B cell (primary cell): ENCODE data around the gene CDK13.

Experiments
- EZH2 ChIP-seq: IDR thresholded peaks from 2 replicates; pipeline ENCODE4 v1.6.1; 2012; ENCODE audit warnings: borderline replicate concordance, low read depth, mild to moderate bottlenecking, moderate library complexity, low read length; ENCODE audit not compliant: insufficient read depth, poor library complexity, severe bottlenecking
- TF ChIP-seq, protein P1 (sequence below): fragments of 200-600 bp; IDR thresholded peaks from one replicate; pipeline ENCODE4 v1.8.0; 2022; ENCODE audit warnings: antibody characterized with exemption, mild to moderate bottlenecking

DNA sequence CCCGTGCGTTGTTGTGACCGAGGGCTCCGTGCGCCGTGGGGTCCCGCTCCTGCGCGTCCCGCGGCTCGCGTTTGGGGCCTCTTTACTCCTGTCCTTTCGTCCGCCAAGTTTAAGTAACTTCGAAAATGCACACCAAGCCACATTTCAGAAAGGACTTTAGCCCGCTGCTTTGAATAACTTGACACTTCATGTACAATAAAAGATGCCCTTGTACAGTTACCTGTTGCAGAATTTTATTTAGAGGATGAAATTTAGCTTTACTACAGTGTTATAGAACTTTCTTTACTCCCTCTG is 185.2 kb downstream of the CDK13 start:
- TF ChIP-seq, protein P1, sequence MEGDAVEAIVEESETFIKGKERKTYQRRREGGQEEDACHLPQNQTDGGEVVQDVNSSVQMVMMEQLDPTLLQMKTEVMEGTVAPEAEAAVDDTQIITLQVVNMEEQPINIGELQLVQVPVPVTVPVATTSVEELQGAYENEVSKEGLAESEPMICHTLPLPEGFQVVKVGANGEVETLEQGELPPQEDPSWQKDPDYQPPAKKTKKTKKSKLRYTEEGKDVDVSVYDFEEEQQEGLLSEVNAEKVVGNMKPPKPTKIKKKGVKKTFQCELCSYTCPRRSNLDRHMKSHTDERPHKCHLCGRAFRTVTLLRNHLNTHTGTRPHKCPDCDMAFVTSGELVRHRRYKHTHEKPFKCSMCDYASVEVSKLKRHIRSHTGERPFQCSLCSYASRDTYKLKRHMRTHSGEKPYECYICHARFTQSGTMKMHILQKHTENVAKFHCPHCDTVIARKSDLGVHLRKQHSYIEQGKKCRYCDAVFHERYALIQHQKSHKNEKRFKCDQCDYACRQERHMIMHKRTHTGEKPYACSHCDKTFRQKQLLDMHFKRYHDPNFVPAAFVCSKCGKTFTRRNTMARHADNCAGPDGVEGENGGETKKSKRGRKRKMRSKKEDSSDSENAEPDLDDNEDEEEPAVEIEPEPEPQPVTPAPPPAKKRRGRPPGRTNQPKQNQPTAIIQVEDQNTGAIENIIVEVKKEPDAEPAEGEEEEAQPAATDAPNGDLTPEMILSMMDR, result no peak
- TF ChIP-seq EZH2, result no peak
